Right hindlimb (tissue), 1 donor: ENCODE data around the gene LMNTD1.
"Not testable (repeated sequence)": the region's sequence is repeated elsewhere in the genome, so short reads cannot be mapped to it uniquely, and the experiment has no call there.

Experiments
- DNase-seq: peaks from one replicate; pipeline ENCODE4 v3.0.0-alpha.2; 2018

Gene LMNTD1

GRCh38 chr12:25426821-25427220 lies 126.3 kb downstream of the LMNTD1 start:
- DNase-seq = not testable (repeated sequence)
